GM12878 (cell line): ENCODE results near the gene SGSM2. TPM values are rescaled to one million over a fixed set of nuclear protein-coding genes. Genes with fewer than 3 reads are reported as not detected.
A peak's percentile ranks its signal among the peaks of the same experiment; 100 is the strongest.

Source experiments
- BACH1 ChIP-seq: fragments of 450-650 bp; IDR thresholded peaks from 2 replicates; pipeline ENCODE4 v1.6.1; 2017; ENCODE audit warnings: mild to moderate bottlenecking, borderline replicate concordance
- BHLHE40 ChIP-seq, 2 experiments: fragments of 450-650 bp in 1 of 2; IDR thresholded peaks; 2 replicates each; pipeline ENCODE4 v1.6.1; 2011 to 2017; ENCODE audit warnings: low read depth in 2 of 2, borderline replicate concordance in 1 of 2, improper control_type of control experiment in 1 of 2, low read length in 1 of 2, mild to moderate bottlenecking in 1 of 2
- CBX3 ChIP-seq: fragments of 200-600 bp; sonication (generic); IDR thresholded peaks from 2 replicates; pipeline ENCODE4 v1.6.1; 2016; ENCODE audit warnings: low read depth, borderline replicate concordance
- CEBPB ChIP-seq, 2 experiments: fragments of 150-350 bp in 1 of 2; IDR thresholded peaks; 2 replicates each; pipeline ENCODE4 v1.6.1; 2012 to 2014; ENCODE audit warnings: low read depth in 2 of 2, low read length in 2 of 2, borderline replicate concordance in 1 of 2, inconsistent platforms in 1 of 2
- CREB1 ChIP-seq: IDR thresholded peaks from 2 replicates; pipeline ENCODE4 v1.6.1; 2012; ENCODE audit warnings: low read depth, mild to moderate bottlenecking, inconsistent platforms
- CREM ChIP-seq: IDR thresholded peaks from 2 replicates; pipeline ENCODE4 v1.6.1; 2014; ENCODE audit warnings: antibody characterized with exemption, low read depth
- EGR1 ChIP-seq, 2 experiments: IDR thresholded peaks; 1 replicate in 1 of 2; 2 replicates in 1 of 2; pipeline ENCODE4 v1.6.1; 2011 to 2012; ENCODE audit warnings: low read depth in 2 of 2, low read length in 2 of 2, borderline replicate concordance in 1 of 2, mild to moderate bottlenecking in 1 of 2, moderate library complexity in 1 of 2
- ETV6 ChIP-seq, 2 experiments: fragments of 450-650 bp in 1 of 2; IDR thresholded peaks in 1 of 2; conservative IDR thresholded peaks in 1 of 2; 2 replicates each; pipeline ENCODE4 v1.6.1; 2014; ENCODE audit warnings: antibody characterized with exemption in 1 of 2, borderline replicate concordance in 1 of 2, low read depth in 1 of 2, mild to moderate bottlenecking in 1 of 2, moderate library complexity in 1 of 2
- IKZF1 ChIP-seq: fragments of 450-650 bp; conservative IDR thresholded peaks from 2 replicates; pipeline ENCODE4 v1.6.1; 2017; ENCODE audit warnings: antibody characterized with exemption, mild to moderate bottlenecking
- LARP7 ChIP-seq: fragments of 450-650 bp; IDR thresholded peaks from 2 replicates; pipeline ENCODE4 v1.6.1; 2017; ENCODE audit warnings: mild to moderate bottlenecking
- MTA2 ChIP-seq: fragments of 450-650 bp; IDR thresholded peaks from 2 replicates; pipeline ENCODE4 v1.6.1; 2016; ENCODE audit warnings: low read depth, mild to moderate bottlenecking, moderate library complexity
- NKRF ChIP-seq: fragments of 450-650 bp; conservative IDR thresholded peaks from 2 replicates; pipeline ENCODE4 v1.6.1; 2017; ENCODE audit warnings: mild to moderate bottlenecking, moderate library complexity
- PAX5 ChIP-seq: IDR thresholded peaks from 2 replicates; pipeline ENCODE4 v1.6.1; 2011; ENCODE audit warnings: low read depth, low read length, borderline replicate concordance
- TCF12 ChIP-seq: IDR thresholded peaks from 2 replicates; pipeline ENCODE4 v1.6.1; 2011; ENCODE audit warnings: low read depth, mild to moderate bottlenecking, low read length
- polyA plus RNA-seq, 11 experiments: library from polyadenylated mRNA; depleted of rRNA in 4 of 11; unstranded in 6 of 11; stranded (reverse) in 5 of 11; fragments of >200 nt; fragmentation: Nextera tagmentation in 4 of 11; fragmentation: Illumina TruSeq in 1 of 11; extraction: Ambion mirVana in 4 of 11; extraction: Trizol in 1 of 11; gene quantifications; 1 replicate in 1 of 11; 2 replicates in 10 of 11; pipeline versions ENCODE4 v1.2.1 to v1.2.3, GENCODE V29; 2011 to 2016; ENCODE audit warnings: inconsistent platforms in 2 of 11, missing spikeins in 2 of 11, low read depth in 1 of 11
- total RNA-seq, 4 experiments: library from RNA; depleted of rRNA in 3 of 4; stranded (reverse); fragments of >200 nt in 3 of 4; fragmentation: Illumina TruSeq in 1 of 4; extraction: Trizol in 1 of 4; gene quantifications; 2 replicates each; pipeline versions ENCODE4 v1.2.1 to v1.2.3, GENCODE V29; 2013 to 2021

The SGSM2 gene
- total and polyA plus RNA-seq, 10 of the 15 experiments (the other 5 are each of a cell fraction or from before 2014, with no cell fraction given) = 0.50 to 50.9 (median 18.5) TPM

- 0 out of 2 replicates have a peak, but pooled peaks have one; percentile 36 for TF ChIP-seq PAX5
- peak; percentile 74; the same call in 1 of the 2 replicates for TF ChIP-seq NKRF
- 0 out of 4 replicates have a peak, but pooled peaks of 1 of the 2 experiments have one; percentile 10 for TF ChIP-seq ETV6 (conservative IDR thresholded peaks at IDR 0.05 in 1 of 2, IDR thresholded peaks at IDR 0.05 in 1 of 2; ENCODE audit: borderline replicate concordance in 1 of 2, low read depth in 1 of 2)
- peak; percentile 81; the same call in 1 of the 2 replicates for TF ChIP-seq BACH1
- TF ChIP-seq CBX3 = no peak
- peak in 1 of 2 experiments; percentile 36; a peak in 1 of 4 replicates for TF ChIP-seq CEBPB (IDR thresholded peaks at IDR 0.05; ENCODE audit: borderline replicate concordance in 1 of 2, low read depth in 2 of 2, low read length in 2 of 2)
- TF ChIP-seq EGR1 (IDR thresholded peaks at IDR 0.05; ENCODE audit: borderline replicate concordance in 1 of 2, low read depth in 2 of 2, low read length in 2 of 2) = peak in 1 of 2 experiments; percentile 83; a peak in 2 of 3 replicates
- peak; percentile 61 for TF ChIP-seq IKZF1
- peak; percentile 46 for TF ChIP-seq CREM
- peak; percentile 80 to 93; a peak in 3 of 4 replicates for TF ChIP-seq BHLHE40 (IDR thresholded peaks at IDR 0.05; ENCODE audit: borderline replicate concordance in 1 of 2, low read depth in 2 of 2, low read length in 1 of 2)
- TF ChIP-seq TCF12 = peak; percentile 4; the same call in 1 of the 2 replicates
- TF ChIP-seq MTA2 = no peak
- TF ChIP-seq CREB1 = peak; percentile 58; the same call in 1 of the 2 replicates
- peak; percentile 55; the same call in 1 of the 2 replicates for TF ChIP-seq LARP7
Observed at GRCh38 chr17:2392252-2393173, 55.2 kb downstream of the SGSM2 start (continued).
